Erythroblast (primary cell): Measurements from ENCODE around the gene GGTA1.

Experiments
- GATA1 ChIP-seq: IDR thresholded peaks from 2 replicates; pipeline ENCODE4 v1.6.1; 2011; ENCODE audit warnings: low read depth, mild to moderate bottlenecking, control low read depth, low read length, moderate library complexity
- POLR2A ChIP-seq: IDR thresholded peaks from 2 replicates; pipeline ENCODE4 v1.6.1; 2011; ENCODE audit warnings: mild to moderate bottlenecking, low read length

DNA sequence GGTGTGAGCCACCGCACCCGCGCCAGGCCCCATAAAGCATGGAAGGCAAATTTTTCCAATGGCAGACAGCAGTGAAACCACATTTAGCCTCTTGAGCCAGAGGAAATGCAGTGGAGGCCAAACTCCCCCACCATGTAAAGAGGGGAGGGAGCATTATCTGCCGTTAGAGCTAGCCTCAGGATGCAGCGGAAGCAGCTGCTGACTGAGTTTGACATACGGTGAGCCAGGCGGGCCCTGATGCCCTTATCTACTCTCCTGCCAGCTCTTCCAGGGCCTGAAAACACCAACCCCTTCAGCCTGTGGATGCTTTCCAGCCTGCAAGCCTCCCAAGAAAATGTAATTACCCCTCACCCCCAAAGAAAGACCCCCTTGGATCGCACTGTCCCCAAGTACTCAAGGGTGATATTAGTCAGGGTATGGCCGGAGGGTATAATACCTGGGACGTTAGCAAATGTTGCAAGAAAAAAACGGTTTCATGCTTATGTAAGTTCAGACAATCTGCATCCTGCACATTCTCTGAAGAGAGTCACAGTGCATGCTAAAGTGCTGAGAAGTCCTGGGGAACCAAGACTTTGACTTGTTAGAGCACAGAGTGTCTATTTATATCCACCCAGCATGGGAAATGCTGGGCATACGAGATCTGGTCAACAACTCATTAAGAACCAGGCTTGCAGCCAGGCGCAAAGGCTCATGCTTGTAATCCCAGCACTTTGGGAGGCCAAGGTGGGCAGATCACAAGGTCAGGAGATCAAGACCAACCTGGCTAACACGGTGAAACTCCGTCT is 11.3 kb upstream of the GGTA1 start:
- TF ChIP-seq POLR2A (no peak), GATA1 (no peak)
